Endothelial cell of umbilical vein (primary cell): ENCODE results near the gene ANKH. TPM values are rescaled to one million over a fixed set of nuclear protein-coding genes. Genes with fewer than 3 reads are reported as not detected.

Experiments used
- BruUV-seq: library from RNA; stranded (reverse); fragments of 400-500 nt; replicated peaks from 2 replicates; lab custom pipeline; 2021; lab: Mats Ljungman, UMichigan
- CTCF ChIA-PET: fragments of 300-600, 350-600 bp; sonication (Branson Sonifier 250); formaldehyde crosslinking; loops from one replicate; lab custom pipeline; 2021; ENCODE audit warnings: antibody characterized with exemption, inconsistent platforms; lab: Charles Lee
- POLR2A ChIA-PET: fragments of 300-600, 350-600 bp; sonication (Branson Sonifier 250); formaldehyde crosslinking; loops from one replicate; lab custom pipeline; 2021; ENCODE audit warnings: antibody characterized with exemption, inconsistent platforms; lab: Charles Lee
- DNase-seq: peaks from one replicate; pipeline ENCODE4 v3.0.0-alpha.2; 2011; ENCODE audit warnings: low read depth, low spot score
- FAIRE-seq: peaks from 2 replicates; lab custom pipeline; 2011; peaks lifted over from hg19 to GRCh38; lab: Jason Lieb, UNC
- H2AFZ ChIP-seq: 2 replicates; pipeline ENCODE4 v1.6.0; 2012; ENCODE audit warnings: low read depth, low read length, control low read depth, inconsistent platforms
- H3K27ac ChIP-seq: 2 replicates; pipeline ENCODE4 v1.5.1; 2011; ENCODE audit warnings: low read depth, mild to moderate bottlenecking, control low read depth, low read length, moderate library complexity; ENCODE audit not compliant: insufficient read depth
- H3K27me3 ChIP-seq, 2 experiments: 2 replicates each; pipeline versions ENCODE4 v1.6.0 to v1.6.1; 2011; ENCODE audit warnings: low read length in 2 of 2, mixed read lengths in 1 of 2; ENCODE audit not compliant: control insufficient read depth in 2 of 2, insufficient read depth in 2 of 2
- H3K36me3 ChIP-seq, 2 experiments: 2 replicates in 1 of 2; 3 replicates in 1 of 2; pipeline ENCODE4 v1.5.1; 2011; ENCODE audit warnings: low read length in 2 of 2, mild to moderate bottlenecking in 1 of 2, moderate library complexity in 1 of 2; ENCODE audit not compliant: control insufficient read depth in 2 of 2, insufficient read depth in 2 of 2; ENCODE audit errors: extremely low read depth in 1 of 2
- H3K4me1 ChIP-seq: 3 replicates; pipeline ENCODE4 v1.5.1; 2011; ENCODE audit warnings: mild to moderate bottlenecking, low read length; ENCODE audit not compliant: control insufficient read depth, insufficient read depth; ENCODE audit errors: extremely low read depth
- H3K4me2 ChIP-seq: 2 replicates; pipeline ENCODE4 v1.6.1; 2011; ENCODE audit warnings: low read length, control low read depth, mixed read lengths; ENCODE audit not compliant: insufficient read depth
- H3K4me3 ChIP-seq, 3 experiments: fragments of 200-600 bp in 1 of 3; sonication (generic), shearing (Covaris generic) in 1 of 3; replicated peaks in 1 of 3; 2 replicates each; pipeline ENCODE4 v1.5.1; 2011 to 2016; ENCODE audit warnings: control low read depth in 3 of 3, low read length in 3 of 3, mild to moderate bottlenecking in 2 of 3, inconsistent platforms in 1 of 3, low read depth in 1 of 3, moderate library complexity in 1 of 3; ENCODE audit not compliant: insufficient read depth in 1 of 3
- H3K79me2 ChIP-seq: 2 replicates; pipeline ENCODE4 v1.6.0; 2012; ENCODE audit warnings: low read length, inconsistent platforms; ENCODE audit not compliant: control insufficient read depth, insufficient read depth
- H3K9ac ChIP-seq: replicated peaks from 2 replicates; pipeline ENCODE3; 2011; ENCODE audit warnings: low read length, control low read depth; ENCODE audit not compliant: insufficient read depth; ENCODE audit errors: extremely low read depth
- H3K9me1 ChIP-seq: replicated peaks from 3 replicates; pipeline ENCODE4 v1.6.0; 2011; ENCODE audit warnings: mild to moderate bottlenecking, low read length; ENCODE audit not compliant: control insufficient read depth, insufficient read depth; ENCODE audit errors: extremely low read depth
- H3K9me3 ChIP-seq: replicated peaks from 2 replicates; pipeline ENCODE4 v1.5.1; 2012; ENCODE audit warnings: low read length, inconsistent platforms; ENCODE audit not compliant: control insufficient read depth, insufficient read depth
- H4K20me1 ChIP-seq: replicated peaks from 2 replicates; pipeline ENCODE3; 2011; ENCODE audit warnings: mild to moderate bottlenecking, low read length; ENCODE audit not compliant: control insufficient read depth, insufficient read depth; ENCODE audit errors: extremely low read depth
- GATA2 ChIP-seq: IDR thresholded peaks from 2 replicates; pipeline ENCODE4 v1.7.0; 2011; ENCODE audit warnings: low read depth, mild to moderate bottlenecking, moderate library complexity, mixed read lengths, low read length; ENCODE audit not compliant: insufficient read length, insufficient read depth
- POLR2A ChIP-seq: IDR thresholded peaks from 2 replicates; pipeline ENCODE4 v1.6.1; 2012; ENCODE audit warnings: low read depth, mild to moderate bottlenecking, control low read depth, low read length
- POLR2AphosphoS5 ChIP-seq: IDR thresholded peaks from 2 replicates; pipeline ENCODE4 v1.6.1; 2012; ENCODE audit warnings: low read depth, mild to moderate bottlenecking, control low read depth, low read length, moderate library complexity; ENCODE audit not compliant: insufficient read depth
- dilution Hi-C: fragments of 300-500 bp; cut with MboI; formaldehyde crosslinking; loops from one replicate; pipeline ENCODE4 v1.15.0; 2019; ENCODE audit warnings: low sequenced_read_pairs; ENCODE audit not compliant: extremely low pct_ligation_motif_present
- intact Hi-C: fragments of 100-400 bp; cut with micrococcal nuclease; formaldehyde crosslinking; loops from one replicate; pipeline ENCODE4 v1.10.0; 2022
- polyA plus RNA-seq, 4 experiments: library from polyadenylated mRNA; depleted of rRNA in 3 of 4; stranded (reverse) in 3 of 4; unstranded in 1 of 4; fragments of >200 nt; gene quantifications; 2 replicates each; pipeline versions ENCODE4 v1.2.1 to v1.2.3, GENCODE V29; 2011 to 2012; ENCODE audit warnings: missing spikeins in 1 of 4
- total RNA-seq: library from RNA; stranded (reverse); gene quantifications from 2 replicates; pipeline ENCODE4 v1.2.3, GENCODE V29; 2021
- TF ChIP-seq, protein P1 (sequence below): IDR thresholded peaks from 2 replicates; pipeline ENCODE4 v1.6.1; 2011; ENCODE audit not compliant: insufficient read depth, insufficient read length

ANKH gene
- total and polyA plus RNA-seq, 2 donors (not counting 3 experiments of a cell fraction or from before 2014, with no cell fraction given): 12.7 to 31.4 TPM

DNA sequence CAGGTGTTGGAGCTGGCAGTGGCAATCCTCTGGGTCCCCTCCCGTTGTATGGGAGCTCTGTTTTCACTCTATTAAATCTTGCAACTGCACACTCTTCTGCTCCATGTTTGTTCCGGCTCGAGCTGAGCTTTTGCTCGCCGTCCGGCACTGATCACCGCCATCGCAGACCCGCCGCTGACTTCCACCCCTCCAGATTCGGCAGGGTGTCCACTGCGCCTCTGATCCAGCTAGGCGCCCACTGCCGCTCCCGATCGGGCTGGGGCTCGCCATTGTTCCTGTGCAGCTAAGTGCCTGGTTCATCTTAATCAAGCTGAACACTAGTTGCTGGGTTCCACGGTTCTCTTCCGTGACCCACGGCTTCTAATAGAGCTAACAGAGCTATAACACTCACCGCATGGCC lies 23.2 kb downstream of the ANKH start:
- TF ChIP-seq, protein P1, sequence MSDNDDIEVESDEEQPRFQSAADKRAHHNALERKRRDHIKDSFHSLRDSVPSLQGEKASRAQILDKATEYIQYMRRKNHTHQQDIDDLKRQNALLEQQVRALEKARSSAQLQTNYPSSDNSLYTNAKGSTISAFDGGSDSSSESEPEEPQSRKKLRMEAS: no peak
- no peaks in the 10 kb centered on the region for H3K36me3 ChIP-seq
- H2AFZ ChIP-seq: no peak overlapping the region
- H3K27me3 ChIP-seq: no peaks in the 10 kb centered on the region
- H3K9me3 ChIP-seq: no peaks in the 10 kb centered on the region
- dilution Hi-C loops: no loop called here
- ChIA-PET CTCF (interaction anchor here (0.8 to 1.4 kb wide), 3 partner anchors 16 to 109 kb away, joined by 3 to 4 read pairs (median 3); no protein-coding TSS in a partner anchor), POLR2A (no interaction called here)
- FAIRE-seq (no peak), DNase-seq (no peak)
- no peaks in the 10 kb centered on the region for H3K4me1 ChIP-seq
- H3K79me2 ChIP-seq: no peaks in the 10 kb centered on the region
- no peaks in the 10 kb centered on the region for H3K9me1 ChIP-seq
- no peak overlapping the region for H3K4me3 ChIP-seq
- no peaks in the 10 kb centered on the region for H4K20me1 ChIP-seq
- BruUV-seq: no TSS peak
- intact Hi-C loops: no loop called here
- H3K4me2 ChIP-seq: no peak overlapping the region
- no peak overlapping the region for H3K9ac ChIP-seq
- H3K27ac ChIP-seq: no peak overlapping the region

DNA sequence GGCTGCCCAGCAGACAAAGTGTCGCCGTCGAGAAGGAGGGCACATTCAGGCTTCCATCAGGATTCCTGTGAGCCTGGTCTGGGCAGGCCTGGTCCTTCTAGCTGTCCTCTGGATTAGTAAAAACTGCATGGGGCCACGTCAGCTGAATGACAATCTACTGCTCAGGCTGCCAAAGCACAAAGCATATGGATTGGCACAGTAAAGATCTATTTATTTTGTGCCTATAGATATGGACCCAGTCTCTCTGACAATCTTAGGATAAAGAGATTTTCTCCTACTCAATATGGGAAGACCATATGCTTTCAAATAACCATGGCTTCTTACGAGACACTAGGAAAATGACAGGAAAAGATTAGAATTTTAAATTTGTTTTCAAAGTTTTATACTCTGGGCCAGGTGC lies 24.1 kb downstream of the ANKH start:
- Histone ChIP-seq H3K9me3 (no peaks in the 10 kb centered on the region), H3K79me2 (no peaks in the 10 kb centered on the region), H3K9ac (no peak overlapping the region), H4K20me1 (no peaks in the 10 kb centered on the region), H2AFZ (no peak overlapping the region), H3K4me1 (no peaks in the 10 kb centered on the region), H3K4me2 (no peak overlapping the region), H3K36me3 (no peaks in the 10 kb centered on the region), H3K4me3 (no peak overlapping the region), H3K27me3 (no peaks in the 10 kb centered on the region), H3K27ac (no peak overlapping the region), H3K9me1 (no peaks in the 10 kb centered on the region)
- TF ChIP-seq, protein P1: no peak
- TF ChIP-seq GATA2 (no peak), POLR2A (no peak), POLR2AphosphoS5 (no peak)
- intact Hi-C loops: no loop called here
- dilution Hi-C loops: no loop called here
- no peak for DNase-seq
- no peak for FAIRE-seq
- no TSS peak for BruUV-seq
- POLR2A ChIA-PET: no interaction called here
- CTCF ChIA-PET: interaction anchor here (1.4 kb wide), 1 partner anchor 17 kb away, joined by 3 read pairs; no protein-coding TSS in a partner anchor
